HG03108 (cell line): ENCODE data around the gene WDR13.
"Not testable (repeated sequence)": the region's sequence is repeated elsewhere in the genome, so short reads cannot be mapped to it uniquely, and the experiment has no call there.

Experiments used
- ATAC-seq: cut with Tn5 transposase; IDR thresholded peaks from one replicate; pipeline ENCODE4 v1.9.1; 2021; ENCODE audit warnings: moderate library complexity; ENCODE audit not compliant: unreplicated experiment

WDR13 gene

DNA sequence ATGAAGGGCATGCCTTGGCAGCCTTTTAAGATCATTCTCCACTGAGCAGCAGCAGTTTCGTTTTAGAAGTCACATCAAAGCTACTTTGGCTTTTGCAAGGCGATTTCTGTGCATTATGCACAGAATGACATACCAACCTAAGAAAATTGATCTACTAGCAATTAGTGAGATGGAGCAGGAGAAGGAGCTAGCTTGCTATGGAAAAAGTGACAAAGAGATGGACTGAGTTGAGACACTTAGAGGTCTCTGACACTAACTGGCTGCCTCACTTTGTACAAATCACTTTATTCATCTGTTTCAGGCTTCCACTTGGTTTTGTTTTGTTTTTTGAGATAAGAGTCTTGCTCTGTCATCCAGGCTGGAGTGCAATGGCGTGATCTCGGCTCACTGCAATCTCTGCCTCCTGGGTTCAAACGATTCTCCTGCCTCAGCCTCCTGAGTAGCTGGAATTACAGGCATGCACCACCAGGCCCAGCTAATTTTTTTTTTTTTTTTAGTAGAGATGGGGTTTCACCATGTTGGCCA lies 54.8 kb downstream of the WDR13 start:
- not testable (repeated sequence) for ATAC-seq

DNA sequence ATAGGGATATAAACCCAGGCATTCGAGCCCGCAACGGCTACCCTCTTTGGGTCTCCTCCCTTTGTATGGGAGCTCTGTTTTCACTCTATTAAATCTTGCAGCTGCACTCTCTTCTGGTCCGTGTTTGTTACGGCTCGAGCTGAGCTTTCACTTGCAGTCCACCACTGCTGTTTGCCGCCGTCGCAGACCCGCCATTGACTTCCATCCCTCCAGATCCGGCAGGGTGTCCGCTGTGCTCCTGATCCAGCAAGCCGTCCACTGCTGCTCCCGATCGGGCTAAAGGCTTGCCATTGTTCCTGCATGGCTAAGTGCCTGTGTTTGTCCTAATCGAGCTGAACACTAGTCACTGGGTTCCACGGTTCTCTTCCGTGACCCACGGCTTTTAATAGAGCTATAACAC lies 57.5 kb downstream of the WDR13 start:
- not testable (repeated sequence) for ATAC-seq
